H1 (cell line): ENCODE results near the gene GABRG3. TPM values are rescaled to one million over a fixed set of nuclear protein-coding genes. Genes with fewer than 3 reads are reported as not detected.

Experiments
- FOSL1 ChIP-seq: IDR thresholded peaks from 2 replicates; pipeline ENCODE4 v1.6.1; 2011; ENCODE audit warnings: mild to moderate bottlenecking, low read depth, low read length, moderate library complexity; ENCODE audit not compliant: insufficient read depth
- GABPA ChIP-seq: IDR thresholded peaks from 2 replicates; pipeline ENCODE4 v1.6.1; 2011; ENCODE audit warnings: mild to moderate bottlenecking, low read length, moderate library complexity, borderline replicate concordance; ENCODE audit not compliant: insufficient read depth
- GTF2F1 ChIP-seq: IDR thresholded peaks from 2 replicates; pipeline ENCODE4 v1.6.1; 2012; ENCODE audit warnings: low read depth, low read length, improper control_type of control experiment, borderline replicate concordance
- MAFK ChIP-seq: IDR thresholded peaks from 2 replicates; pipeline ENCODE4 v1.6.1; 2012; ENCODE audit warnings: low read depth, mild to moderate bottlenecking, improper control_type of control experiment, low read length
- RFX5 ChIP-seq: IDR thresholded peaks from 2 replicates; pipeline ENCODE4 v1.6.1; 2011; ENCODE audit warnings: low read depth, low read length, improper control_type of control experiment, borderline replicate concordance
- polyA plus RNA-seq, 7 experiments: library from polyadenylated mRNA; depleted of rRNA in 3 of 7; stranded (reverse) in 5 of 7; unstranded in 2 of 7; fragments of >200 nt in 5 of 7; fragments of 200-250 nt in 2 of 7; gene quantifications; 1 replicate in 5 of 7; 2 replicates in 1 of 7; 4 replicates in 1 of 7; pipeline versions ENCODE4 v1.2.1 to v1.2.3, GENCODE V29; 2011 to 2013; ENCODE audit warnings: missing spikeins in 2 of 7, mixed read lengths in 2 of 7
- total RNA-seq: library from RNA; stranded (reverse); fragmentation: NEBNext Ultra II Directional; extraction: Animal tissue kit (Norgen Biotek cat#: 25700); gene quantifications from 2 replicates; pipeline ENCODE4 v1.2.1, GENCODE V29; 2021
- TF ChIP-seq, protein P1 (sequence below): fragments of 300-600 bp; sonication (generic); IDR thresholded peaks from 2 replicates; pipeline ENCODE4 v1.7.1; 2012; ENCODE audit warnings: low read length, moderate library complexity, mild to moderate bottlenecking, inconsistent platforms; ENCODE audit not compliant: insufficient replicate concordance

GABRG3 gene
- total and polyA plus RNA-seq, 2 of the 8 experiments (the other 6 are each of a cell fraction or from before 2014, with no cell fraction given), result 0.17 to 0.80 TPM

DNA sequence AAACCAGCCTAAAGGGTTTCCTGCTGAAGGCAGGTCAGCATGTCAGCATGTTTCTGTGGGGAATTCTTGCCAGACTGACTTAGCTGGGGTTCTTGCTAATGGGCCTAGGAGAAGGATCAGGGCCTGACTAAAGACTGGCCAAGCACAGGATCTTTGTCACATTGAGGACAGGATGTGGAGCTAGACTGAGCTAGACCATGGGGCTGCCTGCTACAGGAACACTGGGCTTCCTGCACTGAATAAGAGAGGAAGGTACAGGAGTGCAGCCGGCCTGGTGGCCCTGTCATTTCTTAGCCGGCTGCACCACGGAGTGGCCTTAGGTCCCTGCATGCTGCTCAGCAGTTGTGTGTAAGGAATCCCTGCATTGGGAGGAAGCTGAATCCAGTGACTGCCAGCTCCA is 68.2 kb downstream of the GABRG3 start (continued):
- TF ChIP-seq, protein P1, sequence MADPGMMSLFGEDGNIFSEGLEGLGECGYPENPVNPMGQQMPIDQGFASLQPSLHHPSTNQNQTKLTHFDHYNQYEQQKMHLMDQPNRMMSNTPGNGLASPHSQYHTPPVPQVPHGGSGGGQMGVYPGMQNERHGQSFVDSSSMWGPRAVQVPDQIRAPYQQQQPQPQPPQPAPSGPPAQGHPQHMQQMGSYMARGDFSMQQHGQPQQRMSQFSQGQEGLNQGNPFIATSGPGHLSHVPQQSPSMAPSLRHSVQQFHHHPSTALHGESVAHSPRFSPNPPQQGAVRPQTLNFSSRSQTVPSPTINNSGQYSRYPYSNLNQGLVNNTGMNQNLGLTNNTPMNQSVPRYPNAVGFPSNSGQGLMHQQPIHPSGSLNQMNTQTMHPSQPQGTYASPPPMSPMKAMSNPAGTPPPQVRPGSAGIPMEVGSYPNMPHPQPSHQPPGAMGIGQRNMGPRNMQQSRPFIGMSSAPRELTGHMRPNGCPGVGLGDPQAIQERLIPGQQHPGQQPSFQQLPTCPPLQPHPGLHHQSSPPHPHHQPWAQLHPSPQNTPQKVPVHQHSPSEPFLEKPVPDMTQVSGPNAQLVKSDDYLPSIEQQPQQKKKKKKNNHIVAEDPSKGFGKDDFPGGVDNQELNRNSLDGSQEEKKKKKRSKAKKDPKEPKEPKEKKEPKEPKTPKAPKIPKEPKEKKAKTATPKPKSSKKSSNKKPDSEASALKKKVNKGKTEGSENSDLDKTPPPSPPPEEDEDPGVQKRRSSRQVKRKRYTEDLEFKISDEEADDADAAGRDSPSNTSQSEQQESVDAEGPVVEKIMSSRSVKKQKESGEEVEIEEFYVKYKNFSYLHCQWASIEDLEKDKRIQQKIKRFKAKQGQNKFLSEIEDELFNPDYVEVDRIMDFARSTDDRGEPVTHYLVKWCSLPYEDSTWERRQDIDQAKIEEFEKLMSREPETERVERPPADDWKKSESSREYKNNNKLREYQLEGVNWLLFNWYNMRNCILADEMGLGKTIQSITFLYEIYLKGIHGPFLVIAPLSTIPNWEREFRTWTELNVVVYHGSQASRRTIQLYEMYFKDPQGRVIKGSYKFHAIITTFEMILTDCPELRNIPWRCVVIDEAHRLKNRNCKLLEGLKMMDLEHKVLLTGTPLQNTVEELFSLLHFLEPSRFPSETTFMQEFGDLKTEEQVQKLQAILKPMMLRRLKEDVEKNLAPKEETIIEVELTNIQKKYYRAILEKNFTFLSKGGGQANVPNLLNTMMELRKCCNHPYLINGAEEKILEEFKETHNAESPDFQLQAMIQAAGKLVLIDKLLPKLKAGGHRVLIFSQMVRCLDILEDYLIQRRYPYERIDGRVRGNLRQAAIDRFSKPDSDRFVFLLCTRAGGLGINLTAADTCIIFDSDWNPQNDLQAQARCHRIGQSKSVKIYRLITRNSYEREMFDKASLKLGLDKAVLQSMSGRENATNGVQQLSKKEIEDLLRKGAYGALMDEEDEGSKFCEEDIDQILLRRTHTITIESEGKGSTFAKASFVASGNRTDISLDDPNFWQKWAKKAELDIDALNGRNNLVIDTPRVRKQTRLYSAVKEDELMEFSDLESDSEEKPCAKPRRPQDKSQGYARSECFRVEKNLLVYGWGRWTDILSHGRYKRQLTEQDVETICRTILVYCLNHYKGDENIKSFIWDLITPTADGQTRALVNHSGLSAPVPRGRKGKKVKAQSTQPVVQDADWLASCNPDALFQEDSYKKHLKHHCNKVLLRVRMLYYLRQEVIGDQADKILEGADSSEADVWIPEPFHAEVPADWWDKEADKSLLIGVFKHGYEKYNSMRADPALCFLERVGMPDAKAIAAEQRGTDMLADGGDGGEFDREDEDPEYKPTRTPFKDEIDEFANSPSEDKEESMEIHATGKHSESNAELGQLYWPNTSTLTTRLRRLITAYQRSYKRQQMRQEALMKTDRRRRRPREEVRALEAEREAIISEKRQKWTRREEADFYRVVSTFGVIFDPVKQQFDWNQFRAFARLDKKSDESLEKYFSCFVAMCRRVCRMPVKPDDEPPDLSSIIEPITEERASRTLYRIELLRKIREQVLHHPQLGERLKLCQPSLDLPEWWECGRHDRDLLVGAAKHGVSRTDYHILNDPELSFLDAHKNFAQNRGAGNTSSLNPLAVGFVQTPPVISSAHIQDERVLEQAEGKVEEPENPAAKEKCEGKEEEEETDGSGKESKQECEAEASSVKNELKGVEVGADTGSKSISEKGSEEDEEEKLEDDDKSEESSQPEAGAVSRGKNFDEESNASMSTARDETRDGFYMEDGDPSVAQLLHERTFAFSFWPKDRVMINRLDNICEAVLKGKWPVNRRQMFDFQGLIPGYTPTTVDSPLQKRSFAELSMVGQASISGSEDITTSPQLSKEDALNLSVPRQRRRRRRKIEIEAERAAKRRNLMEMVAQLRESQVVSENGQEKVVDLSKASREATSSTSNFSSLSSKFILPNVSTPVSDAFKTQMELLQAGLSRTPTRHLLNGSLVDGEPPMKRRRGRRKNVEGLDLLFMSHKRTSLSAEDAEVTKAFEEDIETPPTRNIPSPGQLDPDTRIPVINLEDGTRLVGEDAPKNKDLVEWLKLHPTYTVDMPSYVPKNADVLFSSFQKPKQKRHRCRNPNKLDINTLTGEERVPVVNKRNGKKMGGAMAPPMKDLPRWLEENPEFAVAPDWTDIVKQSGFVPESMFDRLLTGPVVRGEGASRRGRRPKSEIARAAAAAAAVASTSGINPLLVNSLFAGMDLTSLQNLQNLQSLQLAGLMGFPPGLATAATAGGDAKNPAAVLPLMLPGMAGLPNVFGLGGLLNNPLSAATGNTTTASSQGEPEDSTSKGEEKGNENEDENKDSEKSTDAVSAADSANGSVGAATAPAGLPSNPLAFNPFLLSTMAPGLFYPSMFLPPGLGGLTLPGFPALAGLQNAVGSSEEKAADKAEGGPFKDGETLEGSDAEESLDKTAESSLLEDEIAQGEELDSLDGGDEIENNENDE, result no peak
- TF ChIP-seq RFX5 (no peak), GTF2F1 (no peak), GABPA (no peak), MAFK (no peak), FOSL1 (no peak)
